CD1c-positive myeloid dendritic cell (primary cell): ENCODE results near the gene SAMHD1.
A peak's percentile ranks its signal among the peaks of the same experiment; 100 is the strongest.
"Not testable (repeated sequence)": the region's sequence is repeated elsewhere in the genome, so short reads cannot be mapped to it uniquely, and the experiment has no call there.

Experiments used
- DNase-seq: peaks from one replicate; pipeline ENCODE4 v3.0.0-alpha.2; 2016; ENCODE audit errors: extremely low spot score

The SAMHD1 gene

GRCh38 chr20:36951198-36951978, at the start of gene SAMHD1:
TSS of gene SAMHD1 (minus strand) at chr20:36951708. CDS start at chr20:36951643, 65 bp downstream.
- DNase-seq = peak; percentile 98

DNA sequence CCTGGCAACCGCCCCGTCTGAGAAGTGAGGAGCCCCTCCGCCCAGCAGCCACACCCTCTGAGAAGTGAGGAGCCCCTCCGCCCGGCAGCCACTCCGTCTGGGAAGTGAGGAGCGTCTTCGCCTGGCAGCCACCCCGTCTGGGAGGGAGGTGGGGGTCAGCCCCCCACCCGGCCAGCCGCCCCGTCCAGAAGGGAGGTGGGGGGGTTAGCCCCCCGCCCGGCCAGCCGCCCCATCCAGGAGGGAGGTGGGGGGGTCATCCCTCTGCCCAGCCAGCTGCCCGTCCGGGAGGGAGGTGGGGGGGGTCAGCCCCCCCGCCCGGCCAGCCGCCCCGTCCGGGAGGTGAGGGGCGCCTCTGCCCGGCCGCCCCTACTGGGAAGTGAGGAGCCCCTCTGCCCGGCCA, 48.7 kb upstream of the SAMHD1 start:
- DNase-seq = not testable (repeated sequence)

DNA sequence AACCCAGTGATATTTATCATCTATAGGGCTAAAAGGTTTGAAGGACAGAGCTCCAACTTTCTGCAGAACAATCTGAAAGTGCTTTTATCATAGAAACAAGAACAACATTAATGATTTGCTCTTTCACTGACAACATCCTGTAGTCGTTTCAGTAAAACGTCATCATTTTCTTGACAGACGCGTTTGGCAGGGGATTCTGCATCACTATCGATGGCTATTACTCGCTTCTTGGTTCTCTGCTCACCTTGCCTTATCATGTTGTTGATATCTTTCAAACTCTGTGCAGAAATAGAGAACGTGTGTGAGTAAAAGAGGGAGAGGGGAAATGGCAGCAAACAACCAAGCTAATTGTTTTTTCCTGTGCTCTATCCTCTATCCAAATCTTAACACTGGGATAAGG, 47.1 kb upstream of the SAMHD1 start:
- DNase-seq = no peak

- DNase-seq = no peak
Observed at GRCh38 chr20:36997121-36997520, 45.6 kb upstream of the SAMHD1 start.

GRCh38 chr20:36994221-36994620, 42.7 kb upstream of the SAMHD1 start:
- not testable (repeated sequence) for DNase-seq

- no peak for DNase-seq
Observed at GRCh38 chr20:36992802-36993334, 41.4 kb upstream of the SAMHD1 start.

GRCh38 chr20:36991703-36992102, 40.2 kb upstream of the SAMHD1 start:
- DNase-seq = peak; percentile 28

- DNase-seq = peak; percentile 82
Observed at GRCh38 chr20:36989797-36990196, 38.3 kb upstream of the SAMHD1 start.

GRCh38 chr20:36988494-36988966, 37.0 kb upstream of the SAMHD1 start:
- DNase-seq = peak; percentile 57

GRCh38 chr20:36984257-36984638, 32.7 kb upstream of the SAMHD1 start:
- no peak for DNase-seq

GRCh38 chr20:36975099-36975818, 23.8 kb upstream of the SAMHD1 start:
- DNase-seq = peak; percentile 45

DNA sequence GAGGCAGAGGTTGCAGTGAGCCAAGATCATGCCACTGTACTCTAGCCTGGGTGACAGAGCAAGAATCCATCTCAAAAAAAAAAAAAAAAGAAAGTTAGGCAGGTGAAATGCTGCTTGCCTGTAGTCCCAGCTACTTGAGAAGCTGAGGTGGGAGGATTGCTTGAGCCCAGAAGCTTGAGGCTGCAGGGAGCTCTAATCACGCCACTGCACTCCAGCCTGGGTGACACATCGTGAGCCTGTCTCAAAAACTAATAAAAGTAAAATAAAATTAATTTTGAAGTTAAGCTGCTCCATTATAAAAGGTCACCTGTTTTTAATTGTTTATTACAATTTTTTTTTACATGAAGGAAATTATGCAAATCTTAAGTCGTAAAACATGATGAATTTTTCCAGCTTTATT, 23.2 kb upstream of the SAMHD1 start:
- no peak for DNase-seq

GRCh38 chr20:36971103-36971502, 19.6 kb upstream of the SAMHD1 start:
- DNase-seq = no peak

- peak; percentile 59 for DNase-seq
Observed at GRCh38 chr20:36969478-36970186, 18.1 kb upstream of the SAMHD1 start.

GRCh38 chr20:36969051-36969450, 17.5 kb upstream of the SAMHD1 start:
- peak; percentile 93 for DNase-seq

DNA sequence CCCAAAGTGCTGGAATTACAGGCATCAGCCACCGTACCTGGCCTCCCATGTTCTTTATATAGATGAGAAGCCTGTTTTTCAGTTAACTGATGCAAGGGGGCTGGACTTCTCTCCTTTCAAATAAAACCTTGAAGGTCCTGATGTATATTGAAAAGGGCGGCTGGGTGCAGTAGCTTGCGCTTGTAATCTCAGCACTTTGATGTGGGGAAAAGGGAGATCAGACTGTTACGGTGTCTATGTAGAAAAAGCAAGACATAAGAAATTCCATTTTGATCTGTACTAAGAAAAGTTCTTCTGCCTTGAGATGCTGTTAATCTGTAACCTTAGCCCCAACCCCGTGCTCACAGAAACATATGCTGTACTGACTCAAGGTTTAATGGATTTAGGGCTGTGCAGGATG, 16.1 kb upstream of the SAMHD1 start:
- no peak for DNase-seq

DNA sequence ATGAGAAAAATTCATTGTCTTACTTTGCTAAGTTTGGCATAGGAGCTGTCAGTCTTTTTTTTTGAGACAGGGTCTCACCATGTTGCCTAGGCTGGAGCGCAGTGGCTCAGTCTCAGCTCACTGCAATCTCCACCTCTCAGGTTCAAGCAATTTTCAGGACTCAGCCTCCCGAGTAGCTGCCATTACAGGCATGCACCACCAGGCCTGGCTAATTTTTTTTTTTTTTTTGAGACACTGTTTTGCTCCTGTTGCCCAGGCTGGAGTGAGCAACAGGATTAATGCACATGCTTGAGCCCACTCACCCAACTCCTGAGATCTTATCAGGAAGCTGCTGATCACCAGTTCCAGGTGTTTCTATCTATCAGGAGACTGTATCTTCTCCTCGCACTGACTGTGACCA, 15.5 kb upstream of the SAMHD1 start:
- DNase-seq = not testable (repeated sequence)

GRCh38 chr20:36962354-36962941, 10.9 kb upstream of the SAMHD1 start:
- DNase-seq = not testable (repeated sequence)

GRCh38 chr20:36959242-36959641, 7.7 kb upstream of the SAMHD1 start:
- DNase-seq = no peak

DNA sequence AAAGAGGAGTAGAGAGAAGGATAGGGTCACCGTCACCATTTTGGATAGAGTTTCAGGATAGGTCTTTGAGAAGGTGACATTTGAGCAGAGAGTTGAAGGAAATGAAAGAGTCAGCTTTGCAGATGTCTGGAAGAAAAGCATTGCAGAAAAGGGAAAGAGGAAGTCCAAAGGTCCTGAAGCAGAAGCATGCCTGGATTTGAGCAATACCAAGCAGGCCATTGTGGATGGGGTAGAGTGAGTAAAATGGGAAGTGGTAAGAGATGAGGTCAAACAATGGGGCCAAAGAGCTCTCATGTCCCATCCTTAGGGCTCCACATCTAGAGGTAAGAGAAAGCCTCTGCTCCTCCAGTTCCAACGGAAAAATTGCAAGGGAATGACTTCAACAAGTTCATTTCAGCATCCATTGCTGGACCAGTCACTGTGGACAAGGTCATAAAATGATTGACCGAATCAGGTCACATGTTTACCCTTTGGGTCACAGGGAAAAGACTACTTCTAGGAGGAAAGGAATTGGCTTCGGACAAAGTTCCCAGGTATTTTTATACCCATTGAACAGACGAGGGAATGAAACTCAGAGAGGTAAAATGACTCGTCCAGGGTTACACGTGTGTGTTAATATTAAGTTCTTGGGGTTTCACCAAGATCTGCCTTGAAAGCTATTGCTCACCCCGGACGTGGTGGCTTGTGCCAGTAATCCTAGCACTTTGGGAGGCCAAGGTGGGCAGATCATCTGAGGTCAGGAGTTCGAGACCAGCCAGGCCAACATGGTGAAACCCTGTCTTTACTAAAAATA, 6.6 kb upstream of the SAMHD1 start:
- DNase-seq = peak; percentile 90

GRCh38 chr20:36956674-36957073, 5.2 kb upstream of the SAMHD1 start:
- DNase-seq = no peak
